HEK293 (cell line): ENCODE data around the gene GCSH.

Experiments used
- KLF7 ChIP-seq: fragments of 450-650 bp; formaldehyde crosslinking; IDR thresholded peaks from 2 replicates; pipeline ENCODE4 v1.5.1; 2016; ENCODE audit warnings: missing biosample characterization, missing genetic modification characterization, borderline replicate concordance
- KLF9 ChIP-seq: fragments of 450-650 bp; formaldehyde crosslinking; IDR thresholded peaks from 2 replicates; pipeline ENCODE4 v1.5.1; 2016; ENCODE audit warnings: missing biosample characterization, missing genetic modification characterization, low read depth
- SALL2 ChIP-seq: fragments of 450-650 bp; formaldehyde crosslinking; IDR thresholded peaks from 2 replicates; pipeline ENCODE4 v1.5.0; 2017; ENCODE audit warnings: missing biosample characterization, mild to moderate bottlenecking, missing genetic modification characterization, borderline replicate concordance
- SP2 ChIP-seq: fragments of 450-650 bp; formaldehyde crosslinking; IDR thresholded peaks from 2 replicates; pipeline ENCODE4 v1.5.1; 2016; ENCODE audit warnings: missing biosample characterization, missing genetic modification characterization
- SP3 ChIP-seq: fragments of 450-650 bp; formaldehyde crosslinking; IDR thresholded peaks from 2 replicates; pipeline ENCODE4 v1.5.1; 2016; ENCODE audit warnings: missing biosample characterization, missing genetic modification characterization
- ZBTB8A ChIP-seq: fragments of 450-650 bp; formaldehyde crosslinking; IDR thresholded peaks from 2 replicates; pipeline ENCODE4 v1.5.1; 2016; ENCODE audit warnings: missing biosample characterization, missing genetic modification characterization
- ZFHX2 ChIP-seq: fragments of 450-650 bp; formaldehyde crosslinking; conservative IDR thresholded peaks from 2 replicates; pipeline ENCODE4 v1.5.1; 2016; ENCODE audit warnings: missing biosample characterization, missing genetic modification characterization
- ZFP69B ChIP-seq: fragments of 450-650 bp; formaldehyde crosslinking; IDR thresholded peaks from 2 replicates; pipeline ENCODE4 v1.5.1; 2016; ENCODE audit warnings: missing biosample characterization, missing genetic modification characterization
- ZNF112 ChIP-seq: fragments of 450-650 bp; formaldehyde crosslinking; IDR thresholded peaks from 2 replicates; pipeline ENCODE4 v1.5.0; 2017; ENCODE audit warnings: missing biosample characterization, missing genetic modification characterization
- ZNF157 ChIP-seq: fragments of 450-650 bp; formaldehyde crosslinking; IDR thresholded peaks from 2 replicates; pipeline ENCODE4 v1.5.1; 2016; ENCODE audit warnings: missing biosample characterization, missing genetic modification characterization
- ZNF221 ChIP-seq: fragments of 450-650 bp; formaldehyde crosslinking; IDR thresholded peaks from 2 replicates; pipeline ENCODE4 v1.5.1; 2017; ENCODE audit warnings: missing biosample characterization, missing genetic modification characterization, borderline replicate concordance
- ZNF23 ChIP-seq: fragments of 450-650 bp; formaldehyde crosslinking; IDR thresholded peaks from 2 replicates; pipeline ENCODE4 v1.5.1; 2016; ENCODE audit warnings: missing biosample characterization, missing genetic modification characterization, borderline replicate concordance
- ZNF335 ChIP-seq: fragments of 450-650 bp; formaldehyde crosslinking; conservative IDR thresholded peaks from 2 replicates; pipeline ENCODE4 v1.5.1; 2016; ENCODE audit warnings: missing biosample characterization, missing genetic modification characterization
- ZNF366 ChIP-seq: fragments of 450-650 bp; formaldehyde crosslinking; conservative IDR thresholded peaks from 2 replicates; pipeline ENCODE4 v1.5.1; 2016; ENCODE audit warnings: missing biosample characterization, missing genetic modification characterization
- ZNF37A ChIP-seq: fragments of 450-650 bp; IDR thresholded peaks from 2 replicates; pipeline ENCODE4 v1.5.1; 2018; ENCODE audit warnings: missing biosample characterization, missing genetic modification characterization
- ZNF521 ChIP-seq: fragments of 450-650 bp; formaldehyde crosslinking; IDR thresholded peaks from 2 replicates; pipeline ENCODE4 v1.5.1; 2017; ENCODE audit warnings: missing biosample characterization, mild to moderate bottlenecking, missing genetic modification characterization
- ZNF558 ChIP-seq: fragments of 450-650 bp; formaldehyde crosslinking; IDR thresholded peaks from 2 replicates; pipeline ENCODE4 v1.5.1; 2016; ENCODE audit warnings: missing biosample characterization, missing genetic modification characterization
- ZNF585B ChIP-seq: fragments of 450-650 bp; formaldehyde crosslinking; IDR thresholded peaks from 2 replicates; pipeline ENCODE4 v1.5.1; 2016; ENCODE audit warnings: missing biosample characterization, missing genetic modification characterization
- ZNF610 ChIP-seq: fragments of 450-650 bp; formaldehyde crosslinking; IDR thresholded peaks from 2 replicates; pipeline ENCODE4 v1.5.1; 2016; ENCODE audit warnings: missing biosample characterization, missing genetic modification characterization, borderline replicate concordance
- ZNF707 ChIP-seq: fragments of 450-650 bp; formaldehyde crosslinking; IDR thresholded peaks from 2 replicates; pipeline ENCODE4 v1.5.1; 2016; ENCODE audit warnings: missing biosample characterization, missing genetic modification characterization
- ZSCAN23 ChIP-seq: fragments of 450-650 bp; formaldehyde crosslinking; IDR thresholded peaks from 2 replicates; pipeline ENCODE4 v1.5.1; 2016; ENCODE audit warnings: missing biosample characterization, missing genetic modification characterization
- TF ChIP-seq, protein P1 (sequence below): fragments of 450-650 bp; formaldehyde crosslinking; IDR thresholded peaks from 2 replicates; pipeline ENCODE4 v1.5.1; 2016; ENCODE audit warnings: missing biosample characterization, missing genetic modification characterization
- TF ChIP-seq, protein P2 (sequence below): fragments of 450-650 bp; formaldehyde crosslinking; IDR thresholded peaks from 2 replicates; pipeline ENCODE4 v1.5.1; 2017; ENCODE audit warnings: missing biosample characterization, missing genetic modification characterization
- TF ChIP-seq, protein P3 (sequence below): fragments of 450-650 bp; formaldehyde crosslinking; IDR thresholded peaks from 2 replicates; pipeline ENCODE4 v1.5.1; 2016; ENCODE audit warnings: missing biosample characterization, missing genetic modification characterization
- TF ChIP-seq, protein P4 (sequence below): fragments of 450-650 bp; formaldehyde crosslinking; conservative IDR thresholded peaks from 2 replicates; pipeline ENCODE4 v1.5.1; 2016; ENCODE audit warnings: low read depth, missing biosample characterization, missing genetic modification characterization
- TF ChIP-seq, protein P5 (sequence below): fragments of 450-650 bp; IDR thresholded peaks from 2 replicates; pipeline ENCODE4 v1.5.1; 2018; ENCODE audit warnings: missing biosample characterization, mild to moderate bottlenecking, missing genetic modification characterization
- TF ChIP-seq, protein P6 (sequence below): fragments of 450-650 bp; formaldehyde crosslinking; IDR thresholded peaks from 2 replicates; pipeline ENCODE4 v1.5.1; 2016; ENCODE audit warnings: missing biosample characterization, missing genetic modification characterization, borderline replicate concordance

GCSH gene

DNA sequence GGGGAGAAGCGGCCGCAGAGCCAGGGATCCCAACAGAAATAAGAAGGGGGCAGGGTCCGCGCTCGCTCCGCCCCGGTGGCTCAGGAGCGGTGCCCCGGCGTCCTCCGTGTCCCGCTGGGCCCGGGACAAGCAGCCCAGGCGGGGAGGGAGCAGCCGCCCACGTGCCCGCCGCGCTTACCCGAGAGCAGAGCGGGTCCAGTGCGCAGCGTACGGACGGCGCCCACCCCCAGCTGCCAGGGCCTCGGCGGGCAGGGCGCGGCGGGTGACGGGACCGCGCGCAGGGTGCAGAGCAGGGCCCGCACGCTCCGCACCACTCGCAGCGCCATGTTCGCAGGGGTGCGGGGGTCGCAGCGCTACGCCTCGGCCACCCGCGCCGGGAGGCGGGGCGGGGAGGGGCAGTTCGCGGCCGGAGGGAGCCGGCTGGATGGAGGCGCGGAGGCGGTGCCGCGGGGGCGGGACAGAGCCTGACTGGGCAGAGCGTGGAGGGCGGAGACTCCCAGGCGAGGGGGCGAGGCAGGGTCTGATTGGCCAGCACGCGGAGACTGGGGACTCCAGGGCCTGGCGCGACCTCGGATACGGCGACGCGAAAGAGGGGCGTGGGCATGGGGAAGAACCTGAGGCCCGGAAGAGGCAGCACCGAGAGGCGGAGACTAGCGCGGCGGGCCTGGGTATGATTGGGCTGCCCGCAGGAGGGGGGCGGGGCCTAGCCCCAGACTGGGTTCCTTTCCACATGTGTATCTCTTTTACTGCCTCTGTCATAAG, at the start of gene GCSH (continued):
- TF ChIP-seq, protein P1, sequence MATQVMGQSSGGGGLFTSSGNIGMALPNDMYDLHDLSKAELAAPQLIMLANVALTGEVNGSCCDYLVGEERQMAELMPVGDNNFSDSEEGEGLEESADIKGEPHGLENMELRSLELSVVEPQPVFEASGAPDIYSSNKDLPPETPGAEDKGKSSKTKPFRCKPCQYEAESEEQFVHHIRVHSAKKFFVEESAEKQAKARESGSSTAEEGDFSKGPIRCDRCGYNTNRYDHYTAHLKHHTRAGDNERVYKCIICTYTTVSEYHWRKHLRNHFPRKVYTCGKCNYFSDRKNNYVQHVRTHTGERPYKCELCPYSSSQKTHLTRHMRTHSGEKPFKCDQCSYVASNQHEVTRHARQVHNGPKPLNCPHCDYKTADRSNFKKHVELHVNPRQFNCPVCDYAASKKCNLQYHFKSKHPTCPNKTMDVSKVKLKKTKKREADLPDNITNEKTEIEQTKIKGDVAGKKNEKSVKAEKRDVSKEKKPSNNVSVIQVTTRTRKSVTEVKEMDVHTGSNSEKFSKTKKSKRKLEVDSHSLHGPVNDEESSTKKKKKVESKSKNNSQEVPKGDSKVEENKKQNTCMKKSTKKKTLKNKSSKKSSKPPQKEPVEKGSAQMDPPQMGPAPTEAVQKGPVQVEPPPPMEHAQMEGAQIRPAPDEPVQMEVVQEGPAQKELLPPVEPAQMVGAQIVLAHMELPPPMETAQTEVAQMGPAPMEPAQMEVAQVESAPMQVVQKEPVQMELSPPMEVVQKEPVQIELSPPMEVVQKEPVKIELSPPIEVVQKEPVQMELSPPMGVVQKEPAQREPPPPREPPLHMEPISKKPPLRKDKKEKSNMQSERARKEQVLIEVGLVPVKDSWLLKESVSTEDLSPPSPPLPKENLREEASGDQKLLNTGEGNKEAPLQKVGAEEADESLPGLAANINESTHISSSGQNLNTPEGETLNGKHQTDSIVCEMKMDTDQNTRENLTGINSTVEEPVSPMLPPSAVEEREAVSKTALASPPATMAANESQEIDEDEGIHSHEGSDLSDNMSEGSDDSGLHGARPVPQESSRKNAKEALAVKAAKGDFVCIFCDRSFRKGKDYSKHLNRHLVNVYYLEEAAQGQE (tag by site-specific recombination): no peak
- TF ChIP-seq SALL2 (no peak), ZNF157 (no peak), ZNF112 (tag by site-specific recombination) (no peak), KLF9 (tag by site-specific recombination) (peak; percentile 81), KLF7 (no peak), ZSCAN23 (tag by site-specific recombination) (no peak), ZBTB8A (tag by site-specific recombination) (peak; percentile 26; the same call in 1 of the 2 replicates), SP3 (peak; percentile 96), ZNF366 (tag by site-specific recombination) (no peak), ZFP69B (tag by site-specific recombination) (0 out of 2 replicates have a peak, but pooled peaks have one; percentile 29), ZNF707 (no peak), ZNF521 (tag by site-specific recombination) (no peak), ZNF221 (tag by site-specific recombination) (no peak), ZNF585B (no peak), SP2 (peak; percentile 99), ZNF335 (tag by site-specific recombination) (peak; percentile 6; the same call in 1 of the 2 replicates), ZFHX2 (peak; percentile 94), ZNF23 (tag by site-specific recombination) (no peak), ZNF37A (no peak), ZNF558 (no peak), ZNF610 (no peak)
- TF ChIP-seq, protein P2, sequence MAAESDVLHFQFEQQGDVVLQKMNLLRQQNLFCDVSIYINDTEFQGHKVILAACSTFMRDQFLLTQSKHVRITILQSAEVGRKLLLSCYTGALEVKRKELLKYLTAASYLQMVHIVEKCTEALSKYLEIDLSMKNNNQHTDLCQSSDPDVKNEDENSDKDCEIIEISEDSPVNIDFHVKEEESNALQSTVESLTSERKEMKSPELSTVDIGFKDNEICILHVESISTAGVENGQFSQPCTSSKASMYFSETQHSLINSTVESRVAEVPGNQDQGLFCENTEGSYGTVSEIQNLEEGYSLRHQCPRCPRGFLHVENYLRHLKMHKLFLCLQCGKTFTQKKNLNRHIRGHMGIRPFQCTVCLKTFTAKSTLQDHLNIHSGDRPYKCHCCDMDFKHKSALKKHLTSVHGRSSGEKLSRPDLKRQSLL: no peak
- TF ChIP-seq, protein P3, sequence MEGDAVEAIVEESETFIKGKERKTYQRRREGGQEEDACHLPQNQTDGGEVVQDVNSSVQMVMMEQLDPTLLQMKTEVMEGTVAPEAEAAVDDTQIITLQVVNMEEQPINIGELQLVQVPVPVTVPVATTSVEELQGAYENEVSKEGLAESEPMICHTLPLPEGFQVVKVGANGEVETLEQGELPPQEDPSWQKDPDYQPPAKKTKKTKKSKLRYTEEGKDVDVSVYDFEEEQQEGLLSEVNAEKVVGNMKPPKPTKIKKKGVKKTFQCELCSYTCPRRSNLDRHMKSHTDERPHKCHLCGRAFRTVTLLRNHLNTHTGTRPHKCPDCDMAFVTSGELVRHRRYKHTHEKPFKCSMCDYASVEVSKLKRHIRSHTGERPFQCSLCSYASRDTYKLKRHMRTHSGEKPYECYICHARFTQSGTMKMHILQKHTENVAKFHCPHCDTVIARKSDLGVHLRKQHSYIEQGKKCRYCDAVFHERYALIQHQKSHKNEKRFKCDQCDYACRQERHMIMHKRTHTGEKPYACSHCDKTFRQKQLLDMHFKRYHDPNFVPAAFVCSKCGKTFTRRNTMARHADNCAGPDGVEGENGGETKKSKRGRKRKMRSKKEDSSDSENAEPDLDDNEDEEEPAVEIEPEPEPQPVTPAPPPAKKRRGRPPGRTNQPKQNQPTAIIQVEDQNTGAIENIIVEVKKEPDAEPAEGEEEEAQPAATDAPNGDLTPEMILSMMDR (tag by site-specific recombination): no peak
- TF ChIP-seq, protein P4, sequence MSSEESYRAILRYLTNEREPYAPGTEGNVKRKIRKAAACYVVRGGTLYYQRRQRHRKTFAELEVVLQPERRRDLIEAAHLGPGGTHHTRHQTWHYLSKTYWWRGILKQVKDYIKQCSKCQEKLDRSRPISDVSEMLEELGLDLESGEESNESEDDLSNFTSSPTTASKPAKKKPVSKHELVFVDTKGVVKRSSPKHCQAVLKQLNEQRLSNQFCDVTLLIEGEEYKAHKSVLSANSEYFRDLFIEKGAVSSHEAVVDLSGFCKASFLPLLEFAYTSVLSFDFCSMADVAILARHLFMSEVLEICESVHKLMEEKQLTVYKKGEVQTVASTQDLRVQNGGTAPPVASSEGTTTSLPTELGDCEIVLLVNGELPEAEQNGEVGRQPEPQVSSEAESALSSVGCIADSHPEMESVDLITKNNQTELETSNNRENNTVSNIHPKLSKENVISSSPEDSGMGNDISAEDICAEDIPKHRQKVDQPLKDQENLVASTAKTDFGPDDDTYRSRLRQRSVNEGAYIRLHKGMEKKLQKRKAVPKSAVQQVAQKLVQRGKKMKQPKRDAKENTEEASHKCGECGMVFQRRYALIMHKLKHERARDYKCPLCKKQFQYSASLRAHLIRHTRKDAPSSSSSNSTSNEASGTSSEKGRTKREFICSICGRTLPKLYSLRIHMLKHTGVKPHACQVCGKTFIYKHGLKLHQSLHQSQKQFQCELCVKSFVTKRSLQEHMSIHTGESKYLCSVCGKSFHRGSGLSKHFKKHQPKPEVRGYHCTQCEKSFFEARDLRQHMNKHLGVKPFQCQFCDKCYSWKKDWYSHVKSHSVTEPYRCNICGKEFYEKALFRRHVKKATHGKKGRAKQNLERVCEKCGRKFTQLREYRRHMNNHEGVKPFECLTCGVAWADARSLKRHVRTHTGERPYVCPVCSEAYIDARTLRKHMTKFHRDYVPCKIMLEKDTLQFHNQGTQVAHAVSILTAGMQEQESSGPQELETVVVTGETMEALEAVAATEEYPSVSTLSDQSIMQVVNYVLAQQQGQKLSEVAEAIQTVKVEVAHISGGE (tag by site-specific recombination): no peak; the same call in 1 of the 2 replicates
- TF ChIP-seq, protein P5, sequence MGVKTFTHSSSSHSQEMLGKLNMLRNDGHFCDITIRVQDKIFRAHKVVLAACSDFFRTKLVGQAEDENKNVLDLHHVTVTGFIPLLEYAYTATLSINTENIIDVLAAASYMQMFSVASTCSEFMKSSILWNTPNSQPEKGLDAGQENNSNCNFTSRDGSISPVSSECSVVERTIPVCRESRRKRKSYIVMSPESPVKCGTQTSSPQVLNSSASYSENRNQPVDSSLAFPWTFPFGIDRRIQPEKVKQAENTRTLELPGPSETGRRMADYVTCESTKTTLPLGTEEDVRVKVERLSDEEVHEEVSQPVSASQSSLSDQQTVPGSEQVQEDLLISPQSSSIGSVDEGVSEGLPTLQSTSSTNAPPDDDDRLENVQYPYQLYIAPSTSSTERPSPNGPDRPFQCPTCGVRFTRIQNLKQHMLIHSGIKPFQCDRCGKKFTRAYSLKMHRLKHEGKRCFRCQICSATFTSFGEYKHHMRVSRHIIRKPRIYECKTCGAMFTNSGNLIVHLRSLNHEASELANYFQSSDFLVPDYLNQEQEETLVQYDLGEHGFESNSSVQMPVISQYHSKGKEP (tag by site-specific recombination): no peak
- TF ChIP-seq, protein P6, sequence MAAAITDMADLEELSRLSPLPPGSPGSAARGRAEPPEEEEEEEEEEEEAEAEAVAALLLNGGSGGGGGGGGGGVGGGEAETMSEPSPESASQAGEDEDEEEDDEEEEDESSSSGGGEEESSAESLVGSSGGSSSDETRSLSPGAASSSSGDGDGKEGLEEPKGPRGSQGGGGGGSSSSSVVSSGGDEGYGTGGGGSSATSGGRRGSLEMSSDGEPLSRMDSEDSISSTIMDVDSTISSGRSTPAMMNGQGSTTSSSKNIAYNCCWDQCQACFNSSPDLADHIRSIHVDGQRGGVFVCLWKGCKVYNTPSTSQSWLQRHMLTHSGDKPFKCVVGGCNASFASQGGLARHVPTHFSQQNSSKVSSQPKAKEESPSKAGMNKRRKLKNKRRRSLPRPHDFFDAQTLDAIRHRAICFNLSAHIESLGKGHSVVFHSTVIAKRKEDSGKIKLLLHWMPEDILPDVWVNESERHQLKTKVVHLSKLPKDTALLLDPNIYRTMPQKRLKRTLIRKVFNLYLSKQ (tag by site-specific recombination): no peak
